Esophagus squamous epithelium (tissue), 5 donors: ENCODE measurements around the gene TRIM32. TPM values are rescaled to one million over a fixed set of nuclear protein-coding genes. Genes with fewer than 3 reads are reported as not detected.

Experiments
- DNase-seq: peaks from one replicate; lab custom pipeline; 2025; lab: John Stamatoyannopoulos, UW
- H3K27ac ChIP-seq, 4 donors: fragments of 200-600 bp; sonication (generic); one replicate each; pipeline ENCODE4 v1.5.1; 2016 to 2019; ENCODE audit warnings: mild to moderate bottlenecking in 1 of 4
- H3K27me3 ChIP-seq, 4 donors: fragments of 200-600 bp; sonication (generic); 1 replicate in 3 of 4; 2 replicates in 1 of 4; pipeline versions ENCODE4 v1.5.1 to v1.6.0; 2017 to 2021; ENCODE audit warnings: antibody characterized with exemption in 1 of 4
- H3K36me3 ChIP-seq, 3 donors: fragments of 200-600 bp; sonication (generic); one replicate each; pipeline ENCODE4 v1.5.1; 2016 to 2019
- H3K4me1 ChIP-seq, 3 donors: fragments of 200-600 bp; sonication (generic); one replicate each; pipeline ENCODE4 v1.5.1; 2017 to 2019
- H3K4me3 ChIP-seq, 4 donors: fragments of 200-600 bp; sonication (generic); 1 replicate in 3 of 4; 2 replicates in 1 of 4; pipeline ENCODE4 v1.5.1; 2016 to 2019; ENCODE audit warnings: mild to moderate bottlenecking in 2 of 4, moderate library complexity in 1 of 4
- H3K9me3 ChIP-seq, 3 donors: fragments of 200-600 bp; sonication (generic); one replicate each; pipeline ENCODE4 v1.5.1; 2016 to 2019
- POLR2A ChIP-seq, 4 donors: fragments of 450-650 bp; IDR thresholded peaks; one replicate each; pipeline ENCODE4 v1.6.1; 2017; ENCODE audit warnings: antibody characterized with exemption in 4 of 4, mild to moderate bottlenecking in 4 of 4, moderate library complexity in 3 of 4
- WGBS, 2 donors: methylation state at CpG; one replicate each; pipeline ENCODE4 v1.1.5; 2018; 5-methylcytosine and 5-hydroxymethylcytosine counted together
- intact Hi-C: fragments of 100-400 bp; cut with DNase I; formaldehyde crosslinking; loops from one replicate; pipeline ENCODE4 v1.15.0; 2022
- total RNA-seq, 4 donors: library from RNA; depleted of rRNA; stranded (reverse); fragments of >200 nt; gene quantifications; one replicate each; pipeline ENCODE4 v1.1.0, GENCODE V29; 2016
- TF ChIP-seq, protein P1 (sequence below), 6 experiments: fragments of 450-650 bp in 4 of 6; fragments of 200-600 bp in 2 of 6; sonication (generic) in 2 of 6; IDR thresholded peaks; one replicate each; pipeline ENCODE4 v1.5.1; 2016 to 2019; ENCODE audit warnings: antibody characterized with exemption in 6 of 6, mild to moderate bottlenecking in 4 of 6, moderate library complexity in 4 of 6
- donor health status: DM: yes; HTN: yes; CAD: no.

TRIM32 gene
- total RNA-seq, 4 donors from 2014 or later: 7.2 to 16.4 (median 11.6) TPM

DNA sequence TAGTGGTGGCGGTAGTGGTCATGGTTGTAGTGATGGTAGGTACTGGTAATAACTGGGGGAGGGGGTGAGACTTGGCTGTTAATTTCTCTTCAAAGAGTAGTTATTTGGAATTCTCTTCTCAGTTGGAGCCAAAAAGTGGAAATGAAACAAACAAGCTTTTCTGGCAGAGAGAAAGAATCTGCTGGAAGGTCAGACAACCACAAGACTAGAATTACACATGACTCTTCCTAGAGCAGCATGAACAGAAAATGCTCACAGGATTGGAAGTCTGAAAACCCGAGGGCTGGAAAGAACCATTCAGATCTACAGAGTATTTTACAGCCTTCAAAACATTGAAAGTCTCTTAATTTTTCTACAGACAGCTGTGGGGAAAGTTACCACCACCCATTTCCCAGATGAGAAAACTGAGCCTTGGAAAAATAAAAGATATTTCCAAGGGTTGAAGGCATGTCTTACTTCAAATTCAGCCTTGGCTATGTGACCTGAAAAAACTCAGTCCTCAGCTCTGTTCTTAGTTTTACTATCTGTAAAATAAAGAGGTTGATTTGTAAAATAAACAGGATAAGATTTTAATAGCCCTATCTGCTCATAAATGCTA, 42.9 kb upstream of the TRIM32 start:
- no peaks in the 10 kb centered on the region for H3K36me3 ChIP-seq
- H3K9me3 ChIP-seq: no peaks in the 10 kb centered on the region
- no peak for DNase-seq
- H3K4me3 ChIP-seq: no peak overlapping the region
- H3K27ac ChIP-seq: no peak overlapping the region
- intact Hi-C loops: no loop called here
- no peak for TF ChIP-seq POLR2A (IDR thresholded peaks at IDR 0.05)
- TF ChIP-seq, protein P1, sequence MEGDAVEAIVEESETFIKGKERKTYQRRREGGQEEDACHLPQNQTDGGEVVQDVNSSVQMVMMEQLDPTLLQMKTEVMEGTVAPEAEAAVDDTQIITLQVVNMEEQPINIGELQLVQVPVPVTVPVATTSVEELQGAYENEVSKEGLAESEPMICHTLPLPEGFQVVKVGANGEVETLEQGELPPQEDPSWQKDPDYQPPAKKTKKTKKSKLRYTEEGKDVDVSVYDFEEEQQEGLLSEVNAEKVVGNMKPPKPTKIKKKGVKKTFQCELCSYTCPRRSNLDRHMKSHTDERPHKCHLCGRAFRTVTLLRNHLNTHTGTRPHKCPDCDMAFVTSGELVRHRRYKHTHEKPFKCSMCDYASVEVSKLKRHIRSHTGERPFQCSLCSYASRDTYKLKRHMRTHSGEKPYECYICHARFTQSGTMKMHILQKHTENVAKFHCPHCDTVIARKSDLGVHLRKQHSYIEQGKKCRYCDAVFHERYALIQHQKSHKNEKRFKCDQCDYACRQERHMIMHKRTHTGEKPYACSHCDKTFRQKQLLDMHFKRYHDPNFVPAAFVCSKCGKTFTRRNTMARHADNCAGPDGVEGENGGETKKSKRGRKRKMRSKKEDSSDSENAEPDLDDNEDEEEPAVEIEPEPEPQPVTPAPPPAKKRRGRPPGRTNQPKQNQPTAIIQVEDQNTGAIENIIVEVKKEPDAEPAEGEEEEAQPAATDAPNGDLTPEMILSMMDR (IDR thresholded peaks at IDR 0.05): no peak
- H3K27me3 ChIP-seq: no peaks in the 10 kb centered on the region
- 63 to 70% methylated on average over 2 of the region's 2 CpGs for whole genome bisulfite sequencing, 2 donors
- peaks cover 0 to 79% (median 18%) of the 10 kb centered on the region in 3 donors for H3K4me1 ChIP-seq

DNA sequence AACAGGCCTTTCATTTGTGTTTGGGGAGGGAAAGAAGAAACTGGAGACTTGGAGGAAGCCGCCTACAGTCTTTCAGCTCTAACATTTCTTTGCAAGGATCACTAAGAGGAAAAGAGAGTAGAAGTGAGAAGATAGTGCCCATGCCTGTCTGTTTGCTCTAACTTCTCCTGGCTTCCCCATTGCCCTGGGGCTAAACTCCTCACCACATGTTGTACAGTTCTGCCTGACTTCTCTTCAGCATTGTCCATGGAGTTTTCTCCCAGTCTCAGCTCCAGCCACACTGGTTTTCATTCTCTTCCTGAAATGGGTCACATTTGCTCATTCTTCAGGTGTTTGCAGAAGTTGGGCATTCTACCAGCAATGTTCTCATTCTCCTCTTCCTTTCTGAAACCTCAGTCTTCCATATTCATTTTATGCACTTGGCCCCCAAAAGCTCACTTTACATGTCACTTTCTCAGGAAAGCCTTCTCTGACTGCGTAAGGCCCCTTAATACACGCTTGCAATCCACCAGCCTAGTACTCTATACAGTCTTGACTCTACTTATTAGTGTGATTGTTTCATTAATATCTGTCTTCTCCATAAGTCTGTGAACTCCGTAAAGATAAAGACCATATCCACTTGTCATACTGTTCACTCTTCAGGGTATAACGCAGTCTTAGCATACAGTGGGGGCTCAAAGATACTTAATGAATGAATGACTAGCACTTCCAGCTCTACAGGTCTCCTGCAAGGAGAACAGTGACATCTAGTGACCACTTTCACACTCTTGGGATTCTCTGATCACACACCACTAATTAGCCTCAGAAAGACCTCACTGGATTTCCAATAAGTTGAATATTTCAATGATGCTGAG, 40.2 kb upstream of the TRIM32 start:
- intact Hi-C loops: no loop called here

DNA sequence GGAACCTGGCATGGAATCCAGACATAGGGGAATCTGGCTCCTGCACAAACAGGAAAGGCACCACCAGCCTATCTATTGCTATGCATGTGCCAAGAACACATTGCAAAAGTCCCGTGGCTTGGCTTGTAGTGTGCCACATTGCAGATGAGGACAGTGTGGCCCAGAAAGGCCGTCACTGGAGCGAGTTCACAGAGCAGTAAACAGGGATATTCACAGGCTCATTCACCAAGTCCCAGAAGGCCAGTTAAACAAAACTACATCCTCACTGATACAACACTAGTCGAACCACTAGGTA, 39.6 kb upstream of the TRIM32 start:
- peaks cover 0 to 46% (median 7%) of the 10 kb centered on the region in 3 donors for H3K4me1 ChIP-seq
- no peak overlapping the region for H3K4me3 ChIP-seq
- no peaks in the 10 kb centered on the region for H3K27me3 ChIP-seq
- H3K36me3 ChIP-seq: no peaks in the 10 kb centered on the region
- intact Hi-C loops: no loop called here
- no peaks in the 10 kb centered on the region for H3K9me3 ChIP-seq
- TF ChIP-seq, protein P1 (IDR thresholded peaks at IDR 0.05): no peak
- TF ChIP-seq POLR2A (IDR thresholded peaks at IDR 0.05): no peak
- H3K27ac ChIP-seq: no peak overlapping the region
- WGBS, 2 donors: 55 to 64% methylated on average over 2 to 3 of the region's 4 CpGs
- no peak for DNase-seq

More for the DNA sequence above, 40.2 kb upstream of the TRIM32 start:
- TF ChIP-seq, protein P1 (IDR thresholded peaks at IDR 0.05): peak in 4 of 6 experiments; percentile 36 to 72 (median 56)
- no peak for TF ChIP-seq POLR2A (IDR thresholded peaks at IDR 0.05)
- H3K27ac ChIP-seq: no peak overlapping the region
- no peak overlapping the region for H3K4me3 ChIP-seq
- peaks cover 0 to 52% (median 7%) of the 10 kb centered on the region in 3 donors for H3K4me1 ChIP-seq
- DNase-seq: no peak
- no peaks in the 10 kb centered on the region for H3K9me3 ChIP-seq
- 65 to 77% methylated on average over 5 of the region's 5 CpGs for WGBS, 2 donors
- H3K27me3 ChIP-seq: no peaks in the 10 kb centered on the region
- no peaks in the 10 kb centered on the region for H3K36me3 ChIP-seq

DNA sequence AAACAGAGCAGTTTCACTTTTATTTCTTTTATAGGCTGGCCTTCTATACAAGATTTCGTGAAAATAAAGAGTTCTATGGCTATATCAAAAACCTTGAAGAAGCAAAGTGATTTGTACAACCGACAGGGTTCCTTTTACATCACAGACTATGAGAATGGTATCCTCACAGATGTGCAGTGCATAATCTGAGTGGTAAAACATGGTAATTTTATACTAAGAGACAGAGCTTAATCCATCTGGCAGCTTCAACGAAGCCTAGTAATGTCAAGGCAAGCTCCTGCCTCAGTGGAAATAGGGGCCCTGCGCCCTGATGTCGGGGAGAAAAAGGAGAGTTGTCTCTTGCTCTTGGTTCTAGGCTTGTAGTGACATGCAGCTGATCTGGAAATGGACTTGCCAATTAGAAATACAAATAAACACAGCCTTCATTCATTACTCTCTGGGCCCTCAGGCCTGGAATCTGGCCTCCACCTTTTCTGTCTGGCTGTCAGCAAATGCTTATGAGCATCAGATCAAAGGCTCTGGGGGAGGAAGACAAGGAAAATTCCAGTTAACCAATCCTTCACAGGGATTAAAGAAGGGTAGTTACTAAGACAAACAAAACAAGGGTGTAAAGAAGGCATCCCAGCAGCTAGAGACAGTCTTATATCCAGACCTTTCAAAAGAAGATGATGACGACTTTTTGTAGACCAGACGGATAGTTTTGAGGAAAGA, 33.6 kb upstream of the TRIM32 start:
- Histone ChIP-seq H3K27me3 (no peaks in the 10 kb centered on the region), H3K4me3 (no peak overlapping the region), H3K9me3 (no peaks in the 10 kb centered on the region), H3K27ac (peak overlapping the region in 3 of 4 donors; percentile 10 to 34 (median 31)), H3K36me3 (no peaks in the 10 kb centered on the region), H3K4me1 (peaks cover 0 to 27% (median 17%) of the 10 kb centered on the region in 3 donors)
- intact Hi-C loops: no loop called here
- TF ChIP-seq, protein P1 (IDR thresholded peaks at IDR 0.05): no peak
- TF ChIP-seq POLR2A (IDR thresholded peaks at IDR 0.05): no peak
- DNase-seq: no peak
- 23 to 45% methylated on average over 7 of the region's 7 CpGs for WGBS, 2 donors

DNA sequence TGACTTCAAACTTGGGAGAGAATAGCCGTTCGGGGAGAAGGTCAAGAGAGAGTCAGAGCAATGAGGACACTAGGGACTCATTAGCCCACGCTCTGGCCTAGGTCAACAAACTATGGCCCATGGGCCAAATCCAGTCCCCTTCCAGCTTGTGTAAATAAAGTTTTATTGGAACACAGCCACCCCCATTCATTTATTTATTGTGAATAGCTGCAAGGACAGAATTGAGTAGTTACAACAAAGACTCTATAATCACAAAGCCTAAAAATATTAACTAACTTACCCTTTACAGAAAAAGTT, 33.1 kb upstream of the TRIM32 start:
- 33 to 36% methylated on average over 3 of the region's 3 CpGs for WGBS, 2 donors

More for the DNA sequence above, 33.1 kb upstream of the TRIM32 start:
- Histone ChIP-seq H3K4me1 (peaks cover 0 to 27% (median 17%) of the 10 kb centered on the region in 3 donors), H3K36me3 (no peaks in the 10 kb centered on the region), H3K27ac (peak overlapping the region in 2 of 4 donors; percentile 10 to 34), H3K9me3 (no peaks in the 10 kb centered on the region), H3K27me3 (no peaks in the 10 kb centered on the region), H3K4me3 (no peak overlapping the region)
- intact Hi-C loops: no loop called here
- no peak for TF ChIP-seq POLR2A (IDR thresholded peaks at IDR 0.05)
- TF ChIP-seq, protein P1 (IDR thresholded peaks at IDR 0.05): no peak
- no peak for DNase-seq
